NCI-H146 (cell line): Measurements from ENCODE around the gene C12orf50.
"Not testable (repeated sequence)": the region's sequence is repeated elsewhere in the genome, so short reads cannot be mapped to it uniquely, and the experiment has no call there.

Experiments
- DNase-seq: peaks from one replicate; lab custom pipeline; 2025; lab: John Stamatoyannopoulos, UW

C12orf50 gene

GRCh38 chr12:87985069-87985675 is 44.0 kb downstream of the C12orf50 start:
- no peak for DNase-seq

- DNase-seq, result no peak
These were observed 47.0 kb downstream of the C12orf50 start for GRCh38 chr12:87982208-87982607.

- no peak for DNase-seq
These were observed 47.7 kb downstream of the C12orf50 start for GRCh38 chr12:87981495-87981894.

GRCh38 chr12:87975879-87976278 is 53.3 kb downstream of the C12orf50 start:
- no peak for DNase-seq

- peak; percentile 40 for DNase-seq
These were observed 61.3 kb downstream of the C12orf50 start for GRCh38 chr12:87967871-87968270.

DNA sequence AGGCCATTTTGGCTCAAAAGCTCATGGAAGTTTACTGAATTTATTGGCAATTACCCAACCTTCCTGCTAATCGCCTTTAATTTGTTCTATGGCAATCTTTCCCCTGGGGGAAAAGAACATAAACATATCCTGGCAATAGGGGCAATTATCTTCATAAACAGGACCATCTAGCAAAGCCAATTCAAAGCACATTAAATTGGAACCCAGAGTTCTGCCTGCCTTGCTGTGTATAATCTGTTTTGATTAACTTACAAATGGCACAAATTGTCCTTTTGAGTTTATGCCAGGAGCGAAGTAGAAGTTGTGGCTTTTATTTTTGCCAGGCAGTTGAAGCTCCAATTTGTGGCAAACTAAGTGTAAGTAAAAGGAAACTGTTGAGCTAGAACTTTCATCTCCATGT is 68.6 kb downstream of the C12orf50 start:
- peak; percentile 50 for DNase-seq

GRCh38 chr12:87954028-87954427 is 75.2 kb downstream of the C12orf50 start:
- not testable (repeated sequence) for DNase-seq

- peak; percentile 59 for DNase-seq
These were observed 75.8 kb downstream of the C12orf50 start for GRCh38 chr12:87953256-87953860.

GRCh38 chr12:87952850-87953249 is 76.4 kb downstream of the C12orf50 start:
- DNase-seq, result no peak

DNA sequence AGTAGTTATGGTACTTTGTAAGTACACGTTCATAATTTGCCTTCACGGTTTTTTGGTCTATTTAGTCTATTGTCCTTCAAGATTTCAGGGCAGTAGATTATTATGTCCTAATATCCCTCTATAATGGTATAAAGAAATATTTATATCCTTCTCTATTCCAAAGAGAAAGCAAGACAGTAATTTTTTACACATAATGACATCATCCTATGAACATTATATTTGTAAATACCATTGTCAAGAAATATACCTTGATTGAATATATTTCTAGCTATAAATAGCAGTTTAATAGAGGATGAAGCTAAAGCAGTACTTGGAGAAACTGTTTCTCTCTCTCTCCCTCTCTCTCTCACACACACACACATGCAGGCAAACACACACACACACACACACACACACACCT is 77.0 kb downstream of the C12orf50 start:
- no peak for DNase-seq

DNA sequence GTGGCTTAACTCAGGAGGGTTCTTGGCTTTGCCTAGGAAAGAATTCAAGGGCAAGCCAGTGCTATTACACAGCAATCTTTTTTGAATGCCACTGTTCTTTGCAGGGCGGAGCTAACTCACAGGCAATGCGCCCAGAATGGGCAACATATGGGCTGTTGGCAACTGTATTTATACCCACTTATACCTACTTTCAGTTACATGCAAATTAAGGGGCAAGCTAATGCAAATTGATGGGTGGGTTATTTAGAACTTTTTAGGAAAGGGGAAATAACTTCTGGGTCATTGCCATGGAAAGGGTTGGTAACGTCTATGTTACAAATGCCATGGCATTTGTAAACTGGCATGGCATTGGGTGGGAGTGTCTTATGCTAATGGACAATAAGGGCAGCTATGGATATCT is 85.4 kb downstream of the C12orf50 start:
- DNase-seq, result no peak

- DNase-seq, result no peak
These were observed 86.2 kb downstream of the C12orf50 start for GRCh38 chr12:87943023-87943422.

DNA sequence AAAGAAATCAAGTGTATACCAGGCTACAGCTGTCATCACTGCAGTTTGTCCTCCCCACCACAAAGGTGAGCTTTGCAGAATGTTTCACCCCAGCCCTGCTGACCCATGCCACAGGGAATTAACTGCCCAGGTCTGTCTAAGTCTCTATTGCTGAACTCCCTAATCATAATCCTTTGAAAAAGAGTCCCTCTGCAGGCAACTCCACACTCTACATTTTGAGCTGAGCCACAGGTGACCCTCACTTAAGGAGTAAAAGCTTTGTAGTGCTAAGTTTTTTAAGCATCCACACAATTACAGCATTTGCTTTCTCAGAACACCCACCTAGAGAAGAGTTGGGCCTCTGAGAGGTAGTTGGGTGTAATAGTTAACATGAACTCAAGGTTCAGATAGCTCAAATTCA is 90.0 kb downstream of the C12orf50 start:
- DNase-seq, result no peak

GRCh38 chr12:87935216-87935615 is 94.0 kb downstream of the C12orf50 start:
- DNase-seq, result no peak

GRCh38 chr12:87933991-87934390 is 95.2 kb downstream of the C12orf50 start:
- DNase-seq, result no peak

DNA sequence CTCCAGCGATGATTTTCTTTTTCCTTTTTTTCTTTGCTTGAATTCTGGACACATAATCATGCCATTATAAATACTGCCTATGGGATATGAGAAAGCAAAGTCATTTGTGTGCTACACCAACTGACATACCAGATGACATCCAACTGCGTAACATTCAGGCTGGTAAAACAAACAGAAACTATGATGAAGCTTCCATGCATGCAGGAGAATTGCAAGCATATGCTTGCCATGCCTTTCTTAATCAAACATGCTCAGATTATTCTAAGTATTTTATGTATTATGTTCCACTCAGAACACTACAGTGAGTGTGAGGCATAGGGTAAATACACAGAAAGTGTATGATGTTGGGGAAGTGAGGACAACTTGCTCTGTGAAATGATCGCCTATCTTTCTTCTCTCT is 97.4 kb downstream of the C12orf50 start:
- DNase-seq, result no peak

- no peak for DNase-seq
These were observed 98.6 kb downstream of the C12orf50 start for GRCh38 chr12:87930627-87931026.
